ENCODE results near the gene SNAP29. TPM values are rescaled to one million over a fixed set of nuclear protein-coding genes. Genes with fewer than 3 reads are reported as not detected.

Gene SNAP29
- total and polyA plus RNA-seq, 2 experiments from 2014 or later = 8.2 to 22.9 TPM

DNA sequence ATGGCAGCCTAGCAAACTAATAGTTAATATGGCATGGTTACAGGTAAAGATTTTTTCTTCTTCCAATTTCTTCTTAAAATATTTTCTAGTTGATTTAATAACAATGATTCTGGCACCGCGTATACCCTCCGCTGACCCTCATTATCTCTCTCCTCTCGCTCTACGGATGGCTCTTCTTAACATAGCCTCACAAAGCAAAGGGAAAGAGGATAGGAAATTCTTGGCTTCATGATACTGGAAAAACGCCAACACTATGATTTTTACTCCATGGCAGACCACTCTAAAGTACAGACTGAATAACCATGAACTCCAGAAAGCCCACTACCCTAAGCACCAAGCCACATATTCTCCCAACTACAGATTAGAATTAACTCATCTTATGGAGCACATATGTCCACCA is 6.3 kb upstream of the SNAP29 start:
- Mint-ChIP-seq H3K4me1 (peaks cover 23% of the 10 kb centered on the region), H3K9me3 (no peaks in the 10 kb centered on the region), H3K27me3 (ENCODE audit: insufficient read depth, low read depth, poor library complexity) (peaks cover 4% of the 10 kb centered on the region), H3K4me3 (no peak overlapping the region), H3K27ac (no peak overlapping the region), H3K36me3 (ENCODE audit: low read depth) (no peaks in the 10 kb centered on the region)
- ATAC-seq = no peak
- TF ChIP-seq CTCF (conservative IDR thresholded peaks at IDR 0.05; ENCODE audit: low read depth in 2 of 2) (no peak), NANOG (IDR thresholded peaks at IDR 0.05; ENCODE audit: borderline replicate concordance) (no peak), POLR2AphosphoS5 (IDR thresholded peaks at IDR 0.05; ENCODE audit: low read depth) (no peak), CREB1 (CRISPR knock-in tag; IDR thresholded peaks at IDR 0.05; ENCODE audit: low read depth) (no peak), ZNF462 (CRISPR knock-in tag; IDR thresholded peaks at IDR 0.05) (no peak), STAT1 (IDR thresholded peaks at IDR 0.05; ENCODE audit: unreplicated experiment) (no peak), EZH2phosphoT487 (IDR thresholded peaks at IDR 0.05; ENCODE audit: unreplicated experiment) (no peak), ZNF331 (CRISPR knock-in tag; IDR thresholded peaks at IDR 0.05; ENCODE audit: low read depth) (no peak), JUNB (IDR thresholded peaks at IDR 0.05; ENCODE audit: unreplicated experiment) (no peak), EZH2 (IDR thresholded peaks at IDR 0.05; ENCODE audit: low read depth, unreplicated experiment) (no peak), ZNF114 (CRISPR knock-in tag; IDR thresholded peaks at IDR 0.05) (no peak)
- TF ChIP-seq, protein P1, sequence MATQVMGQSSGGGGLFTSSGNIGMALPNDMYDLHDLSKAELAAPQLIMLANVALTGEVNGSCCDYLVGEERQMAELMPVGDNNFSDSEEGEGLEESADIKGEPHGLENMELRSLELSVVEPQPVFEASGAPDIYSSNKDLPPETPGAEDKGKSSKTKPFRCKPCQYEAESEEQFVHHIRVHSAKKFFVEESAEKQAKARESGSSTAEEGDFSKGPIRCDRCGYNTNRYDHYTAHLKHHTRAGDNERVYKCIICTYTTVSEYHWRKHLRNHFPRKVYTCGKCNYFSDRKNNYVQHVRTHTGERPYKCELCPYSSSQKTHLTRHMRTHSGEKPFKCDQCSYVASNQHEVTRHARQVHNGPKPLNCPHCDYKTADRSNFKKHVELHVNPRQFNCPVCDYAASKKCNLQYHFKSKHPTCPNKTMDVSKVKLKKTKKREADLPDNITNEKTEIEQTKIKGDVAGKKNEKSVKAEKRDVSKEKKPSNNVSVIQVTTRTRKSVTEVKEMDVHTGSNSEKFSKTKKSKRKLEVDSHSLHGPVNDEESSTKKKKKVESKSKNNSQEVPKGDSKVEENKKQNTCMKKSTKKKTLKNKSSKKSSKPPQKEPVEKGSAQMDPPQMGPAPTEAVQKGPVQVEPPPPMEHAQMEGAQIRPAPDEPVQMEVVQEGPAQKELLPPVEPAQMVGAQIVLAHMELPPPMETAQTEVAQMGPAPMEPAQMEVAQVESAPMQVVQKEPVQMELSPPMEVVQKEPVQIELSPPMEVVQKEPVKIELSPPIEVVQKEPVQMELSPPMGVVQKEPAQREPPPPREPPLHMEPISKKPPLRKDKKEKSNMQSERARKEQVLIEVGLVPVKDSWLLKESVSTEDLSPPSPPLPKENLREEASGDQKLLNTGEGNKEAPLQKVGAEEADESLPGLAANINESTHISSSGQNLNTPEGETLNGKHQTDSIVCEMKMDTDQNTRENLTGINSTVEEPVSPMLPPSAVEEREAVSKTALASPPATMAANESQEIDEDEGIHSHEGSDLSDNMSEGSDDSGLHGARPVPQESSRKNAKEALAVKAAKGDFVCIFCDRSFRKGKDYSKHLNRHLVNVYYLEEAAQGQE (IDR thresholded peaks at IDR 0.05; ENCODE audit: unreplicated experiment) = no peak
- TF ChIP-seq, protein P2, sequence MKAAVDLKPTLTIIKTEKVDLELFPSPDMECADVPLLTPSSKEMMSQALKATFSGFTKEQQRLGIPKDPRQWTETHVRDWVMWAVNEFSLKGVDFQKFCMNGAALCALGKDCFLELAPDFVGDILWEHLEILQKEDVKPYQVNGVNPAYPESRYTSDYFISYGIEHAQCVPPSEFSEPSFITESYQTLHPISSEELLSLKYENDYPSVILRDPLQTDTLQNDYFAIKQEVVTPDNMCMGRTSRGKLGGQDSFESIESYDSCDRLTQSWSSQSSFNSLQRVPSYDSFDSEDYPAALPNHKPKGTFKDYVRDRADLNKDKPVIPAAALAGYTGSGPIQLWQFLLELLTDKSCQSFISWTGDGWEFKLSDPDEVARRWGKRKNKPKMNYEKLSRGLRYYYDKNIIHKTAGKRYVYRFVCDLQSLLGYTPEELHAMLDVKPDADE (IDR thresholded peaks at IDR 0.05) = no peak
- no peak for DNase-seq (ENCODE audit: low spot score)
- Histone ChIP-seq H3K9me2 (ENCODE audit: insufficient read depth) (no peaks in the 10 kb centered on the region), H3F3A (replicated peaks; ENCODE audit: low read depth) (0 out of 2 replicates have a peak, but pooled peaks cover 4% of the 10 kb centered on the region), H3K27ac (ENCODE audit: low read depth) (no peak overlapping the region), H3K79me2 (replicated peaks; ENCODE audit: insufficient read depth) (peaks cover 98% of the 10 kb centered on the region), H3K27me3 (ENCODE audit: insufficient read depth) (no peaks in the 10 kb centered on the region), H3K4me1 (ENCODE audit: insufficient read depth) (peaks cover 7% of the 10 kb centered on the region), H3K36me3 (ENCODE audit: insufficient read depth) (no peaks in the 10 kb centered on the region), H4K20me1 (replicated peaks; ENCODE audit: insufficient read depth) (peaks cover 12% of the 10 kb centered on the region), H3K4me2 (no peak overlapping the region), H2AFZ (no peak overlapping the region), H3K4me3 (no peak overlapping the region)

Data from GM23338 (cell line).